BE2C (cell line): ENCODE results near the gene SERPINC1.

ENCODE experiments used
- DNase-seq: peaks from one replicate; pipeline ENCODE4 v3.0.0-alpha.2; 2020
- H3K27me3 ChIP-seq: fragments of 250-450 bp; sonication (Bioruptor Pico); 2 replicates; pipeline ENCODE4 v1.5.1; 2020; ENCODE audit warnings: mild to moderate bottlenecking
- H3K36me3 ChIP-seq: fragments of 250-450 bp; sonication (Bioruptor Pico); 2 replicates; pipeline ENCODE4 v1.5.1; 2020; ENCODE audit warnings: mild to moderate bottlenecking
- H3K4me1 ChIP-seq: fragments of 250-450 bp; sonication (Bioruptor Pico); 2 replicates; pipeline ENCODE4 v1.5.1; 2020
- H3K4me3 ChIP-seq: 2 replicates; pipeline ENCODE4 v1.5.1; 2011; ENCODE audit warnings: low read depth, low read length
- H3K9me3 ChIP-seq: fragments of 250-450 bp; sonication (Bioruptor Pico); 2 replicates; pipeline ENCODE4 v1.5.1; 2020
- CTCF ChIP-seq: IDR thresholded peaks from 2 replicates; pipeline ENCODE4 v1.5.1; 2012; ENCODE audit warnings: mild to moderate bottlenecking, low read depth, low read length

Gene SERPINC1

GRCh38 chr1:173903827-173904531 is 13.1 kb downstream of the SERPINC1 start:
- TF ChIP-seq CTCF, result no peak
- no peak for DNase-seq
- Histone ChIP-seq H3K4me3 (no peak overlapping the region), H3K36me3 (no peaks in the 10 kb centered on the region), H3K9me3 (no peaks in the 10 kb centered on the region), H3K27me3 (no peaks in the 10 kb centered on the region), H3K4me1 (no peaks in the 10 kb centered on the region)

GRCh38 chr1:173900992-173901391 is 16.1 kb downstream of the SERPINC1 start:
- no peak overlapping the region for H3K4me3 ChIP-seq
- no peak for DNase-seq
- no peaks in the 10 kb centered on the region for H3K36me3 ChIP-seq
- H3K27me3 ChIP-seq, result no peaks in the 10 kb centered on the region
- H3K9me3 ChIP-seq, result no peaks in the 10 kb centered on the region
- H3K4me1 ChIP-seq, result no peaks in the 10 kb centered on the region
- TF ChIP-seq CTCF, result no peak

- no peak for DNase-seq
- Histone ChIP-seq H3K9me3 (no peaks in the 10 kb centered on the region), H3K4me1 (no peaks in the 10 kb centered on the region), H3K36me3 (no peaks in the 10 kb centered on the region), H3K4me3 (no peak overlapping the region), H3K27me3 (no peaks in the 10 kb centered on the region)
- no peak for TF ChIP-seq CTCF
These were observed 16.7 kb downstream of the SERPINC1 start for GRCh38 chr1:173900427-173900826.

GRCh38 chr1:173894189-173894588 is 22.9 kb downstream of the SERPINC1 start:
- Histone ChIP-seq H3K36me3 (no peaks in the 10 kb centered on the region), H3K27me3 (no peaks in the 10 kb centered on the region), H3K9me3 (no peaks in the 10 kb centered on the region), H3K4me1 (no peaks in the 10 kb centered on the region), H3K4me3 (no peak overlapping the region)
- DNase-seq, result no peak
- no peak for TF ChIP-seq CTCF

GRCh38 chr1:173893611-173894010 is 23.5 kb downstream of the SERPINC1 start:
- DNase-seq, result no peak
- Histone ChIP-seq H3K27me3 (no peaks in the 10 kb centered on the region), H3K9me3 (no peaks in the 10 kb centered on the region), H3K4me1 (no peaks in the 10 kb centered on the region), H3K4me3 (no peak overlapping the region), H3K36me3 (no peaks in the 10 kb centered on the region)
- no peak for TF ChIP-seq CTCF

- H3K27me3 ChIP-seq, result no peaks in the 10 kb centered on the region
- no peak overlapping the region for H3K4me3 ChIP-seq
- H3K36me3 ChIP-seq, result peaks cover 10% of the 10 kb centered on the region
- no peaks in the 10 kb centered on the region for H3K9me3 ChIP-seq
- H3K4me1 ChIP-seq, result no peaks in the 10 kb centered on the region
- TF ChIP-seq CTCF, result no peak
- DNase-seq, result no peak
These were observed 27.2 kb downstream of the SERPINC1 start for GRCh38 chr1:173889885-173890284.
